Measurements from ENCODE around the gene TYW1B. TPM values are rescaled to one million over a fixed set of nuclear protein-coding genes. Genes with fewer than 3 reads are reported as not detected.

TYW1B gene
- total and polyA plus RNA-seq, 2 of the 4 experiments (the other 2 are of a cell fraction), result 1.0 to 1.8 TPM

GRCh38 chr7:72753781-72754180 is 74.2 kb downstream of the TYW1B start:
- DNase-seq, result no peak
- intact Hi-C loops (cut with micrococcal nuclease), result no loop called here
- TF ChIP-seq MXI1 (IDR thresholded peaks at IDR 0.05; ENCODE audit: borderline replicate concordance, low read depth, low read length), result no peak
- no peak for TF ChIP-seq SMC3 (IDR thresholded peaks at IDR 0.05; ENCODE audit: low read depth, low read length)
- TF ChIP-seq, protein P1, sequence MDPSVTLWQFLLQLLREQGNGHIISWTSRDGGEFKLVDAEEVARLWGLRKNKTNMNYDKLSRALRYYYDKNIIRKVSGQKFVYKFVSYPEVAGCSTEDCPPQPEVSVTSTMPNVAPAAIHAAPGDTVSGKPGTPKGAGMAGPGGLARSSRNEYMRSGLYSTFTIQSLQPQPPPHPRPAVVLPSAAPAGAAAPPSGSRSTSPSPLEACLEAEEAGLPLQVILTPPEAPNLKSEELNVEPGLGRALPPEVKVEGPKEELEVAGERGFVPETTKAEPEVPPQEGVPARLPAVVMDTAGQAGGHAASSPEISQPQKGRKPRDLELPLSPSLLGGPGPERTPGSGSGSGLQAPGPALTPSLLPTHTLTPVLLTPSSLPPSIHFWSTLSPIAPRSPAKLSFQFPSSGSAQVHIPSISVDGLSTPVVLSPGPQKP (IDR thresholded peaks at IDR 0.05; ENCODE audit: borderline replicate concordance, low read depth, low read length), result no peak
- TF ChIP-seq FOS (IDR thresholded peaks at IDR 0.05; ENCODE audit: low read depth, low read length), result no peak
- TF ChIP-seq BHLHE40 (IDR thresholded peaks at IDR 0.05; ENCODE audit: low read depth, low read length), result no peak
- no peak for TF ChIP-seq RFX5 (IDR thresholded peaks at IDR 0.05; ENCODE audit: low read depth, low read length)
- TF ChIP-seq NFE2L2 (IDR thresholded peaks at IDR 0.05; ENCODE audit: low read depth, low read length), result no peak
- no peak for TF ChIP-seq CEBPB (IDR thresholded peaks at IDR 0.05; ENCODE audit: low read depth, low read length)
- no peak for TF ChIP-seq RCOR1 (IDR thresholded peaks at IDR 0.05; ENCODE audit: insufficient replicate concordance, low read length)
- TF ChIP-seq POLR2A (IDR thresholded peaks at IDR 0.05; ENCODE audit: low read depth, low read length), result no peak
- TF ChIP-seq MAZ (IDR thresholded peaks at IDR 0.05; ENCODE audit: borderline replicate concordance, low read depth, low read length), result no peak
- no peak for TF ChIP-seq RAD21 (IDR thresholded peaks at IDR 0.05; ENCODE audit: low read length)
- TF ChIP-seq CHD1 (IDR thresholded peaks at IDR 0.05; ENCODE audit: low read depth, low read length), result no peak
- TF ChIP-seq USF2 (IDR thresholded peaks at IDR 0.05; ENCODE audit: low read depth, low read length), result no peak
- no peak for TF ChIP-seq CTCF (conservative IDR thresholded peaks at IDR 0.05; ENCODE audit: low read depth, low read length)
- no peak for TF ChIP-seq MAFK (IDR thresholded peaks at IDR 0.05; ENCODE audit: low read depth, low read length)
- H3K9me3 ChIP-seq (ENCODE audit: control insufficient read depth, insufficient read depth, low read length), result no peaks in the 10 kb centered on the region
- no peaks in the 10 kb centered on the region for H4K20me1 ChIP-seq (ENCODE audit: insufficient read depth, low read length)
- no peak overlapping the region for H2BK5ac ChIP-seq (ENCODE audit: low read depth, low read length, poor library complexity, severe bottlenecking)
- H3K4ac ChIP-seq (ENCODE audit: low read depth, low read length), result no peak overlapping the region
- no peak overlapping the region for H3K14ac ChIP-seq (replicated peaks; ENCODE audit: low read depth, low read length)
- ATAC-seq (ENCODE audit: low read depth), result no peak
- no TSS peak for BruUV-seq (replicated peaks)
- no peak overlapping the region for H4K5ac ChIP-seq (ENCODE audit: low read depth, low read length)
- no peaks in the 10 kb centered on the region for H3K4me1 ChIP-seq (ENCODE audit: control insufficient read depth, insufficient read depth, low read length)
- no peaks in the 10 kb centered on the region for H3K79me1 ChIP-seq (ENCODE audit: low read depth in 1 of 2, low read length in 2 of 2)
- no peak overlapping the region for H2AK5ac ChIP-seq (ENCODE audit: low read depth, low read length)
- H3K9me1 ChIP-seq (ENCODE audit: insufficient read depth, low read length), result peaks cover 3% of the 10 kb centered on the region; the same call in 1 of the 2 replicates
- no peak overlapping the region for H3K18ac ChIP-seq (ENCODE audit: low read depth, low read length)
- no peaks in the 10 kb centered on the region for H3K36me3 ChIP-seq (ENCODE audit: control insufficient read depth, insufficient read depth, low read length)
- no peak overlapping the region for H2BK15ac ChIP-seq (ENCODE audit: low read depth, low read length)
- POLR2A ChIA-PET (ENCODE audit: unreplicated experiment), result no interaction called here
- H3K27me3 ChIP-seq (ENCODE audit: control insufficient read depth, insufficient read depth, low read length), result no peaks in the 10 kb centered on the region
- CTCF ChIA-PET, result no interaction called here
- no CpG with 5 or more reads among the region's 5 CpGs for WGBS, 2 experiments (ENCODE audit: extremely low coverage in 2 of 2, insufficient read length in 1 of 2)
- no peak overlapping the region for H2BK120ac ChIP-seq (ENCODE audit: low read depth, low read length)
- H3K23ac ChIP-seq (ENCODE audit: low read depth, low read length), result no peak overlapping the region
- H4K91ac ChIP-seq (ENCODE audit: insufficient read depth, low read depth, low read length), result no peak overlapping the region
- H3K4me2 ChIP-seq (ENCODE audit: low read depth, low read length), result no peak overlapping the region
- in situ Hi-C loops (cut with MboI; ENCODE audit: low sequenced_read_pairs), result no loop called here
- no peak overlapping the region for H3K56ac ChIP-seq (ENCODE audit: extremely low read depth, insufficient read depth, low read length)
- no peak overlapping the region for H2AFZ ChIP-seq (replicated peaks; ENCODE audit: low read length, poor library complexity)
- no peak overlapping the region for H2AK9ac ChIP-seq (replicated peaks; ENCODE audit: low read depth, low read length, poor library complexity)
- dilution Hi-C loops (cut with HindIII; ENCODE audit: low sequenced_read_pairs, unreplicated experiment), result no loop called here
- no peak overlapping the region for H3K27ac ChIP-seq (ENCODE audit: insufficient read depth, low read length)
- H3K9ac ChIP-seq (ENCODE audit: low read depth, low read length), result no peak overlapping the region
- H4K8ac ChIP-seq (ENCODE audit: low read depth in 2 of 2, low read length in 2 of 2), result no peak overlapping the region
- no peak overlapping the region for H2BK20ac ChIP-seq (ENCODE audit: low read depth, low read length)
- H3K4me3 ChIP-seq (ENCODE audit: insufficient read depth, low read depth, low read length), result no peak overlapping the region

Data from IMR-90 (cell line).